KOPT-K1 (cell line): ENCODE measurements around the gene ATP2B2.

Source experiments
- H3K27ac ChIP-seq: fragments of 200-600 bp; sonication (generic); 2 replicates; pipeline ENCODE4 v1.5.1; 2016; ENCODE audit warnings: antibody characterized with exemption, mild to moderate bottlenecking, low read depth, low read length; ENCODE audit not compliant: poor library complexity, severe bottlenecking
- H3K36me3 ChIP-seq: fragments of 200-600 bp; sonication (generic); 2 replicates; pipeline ENCODE4 v1.5.1; 2017; ENCODE audit warnings: antibody characterized with exemption, mild to moderate bottlenecking, low read length, moderate library complexity; ENCODE audit not compliant: insufficient read depth
- H3K9me3 ChIP-seq: fragments of 200-600 bp; sonication (generic); 2 replicates; pipeline ENCODE4 v1.5.1; 2017; ENCODE audit warnings: antibody characterized with exemption, low read length, mild to moderate bottlenecking; ENCODE audit not compliant: insufficient read depth, poor library complexity, severe bottlenecking

ATP2B2 gene

DNA sequence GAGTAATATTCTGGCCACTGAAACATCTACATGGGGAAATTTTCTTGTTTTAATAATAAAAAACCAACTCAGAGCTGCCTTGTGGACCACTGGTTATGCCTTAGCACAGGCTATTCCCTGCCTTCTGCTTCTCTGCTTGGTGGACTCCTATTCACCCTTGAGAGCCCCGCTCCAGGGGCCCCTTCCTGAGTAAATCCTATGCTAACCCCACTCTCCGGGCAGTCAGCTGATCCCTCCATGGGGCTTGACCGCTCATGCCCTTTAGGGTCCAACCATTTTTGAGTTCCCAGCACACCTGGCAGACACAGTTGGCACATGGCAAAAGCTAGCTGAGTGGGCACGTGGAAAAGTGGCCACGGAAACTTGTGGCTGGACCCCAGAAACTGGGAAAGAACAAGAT lies 38.2 kb downstream of the ATP2B2 start:
- Histone ChIP-seq H3K36me3 (no peaks in the 10 kb centered on the region), H3K9me3 (no peaks in the 10 kb centered on the region), H3K27ac (no peak overlapping the region)

DNA sequence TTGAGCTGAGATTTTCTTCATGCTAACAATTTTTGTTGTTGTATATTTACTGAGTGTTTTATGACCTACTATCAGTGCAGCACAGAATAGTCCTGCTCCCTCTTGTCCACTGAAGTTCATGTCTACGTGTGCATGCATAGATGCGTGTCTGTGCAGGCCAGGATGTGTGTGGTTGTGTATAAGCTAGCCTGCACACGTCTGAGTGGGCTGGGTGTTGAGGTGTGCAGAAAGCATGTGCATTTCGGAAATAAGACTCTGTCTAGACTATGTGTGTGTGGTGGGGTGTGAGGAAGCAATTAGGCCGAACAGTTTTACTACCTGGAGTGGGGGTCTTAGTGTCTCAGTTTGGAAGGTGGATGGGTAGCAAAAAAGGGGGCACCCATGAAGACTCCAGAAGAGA lies 39.2 kb downstream of the ATP2B2 start:
- Histone ChIP-seq H3K27ac (no peak overlapping the region), H3K36me3 (no peaks in the 10 kb centered on the region), H3K9me3 (no peaks in the 10 kb centered on the region)

DNA sequence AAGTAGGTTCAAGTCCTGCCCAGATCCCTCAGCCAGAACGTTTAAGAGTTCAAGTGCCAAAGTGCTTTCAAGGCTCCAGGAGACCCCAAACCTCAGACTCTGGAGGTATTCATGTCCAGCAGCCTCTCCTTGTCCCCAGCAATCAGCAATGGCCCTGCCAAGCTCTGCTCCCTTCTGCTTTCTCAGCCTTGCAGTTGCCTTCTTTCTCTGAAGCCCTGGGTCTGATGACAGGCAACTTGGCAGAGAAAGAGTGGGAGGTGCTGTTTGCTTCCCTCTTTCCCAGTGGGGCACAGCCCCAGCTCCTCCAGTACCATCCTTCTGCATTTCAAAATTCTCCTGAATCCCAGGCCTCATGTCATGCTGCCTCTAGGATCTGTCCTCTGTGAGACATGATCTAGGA lies 40.2 kb downstream of the ATP2B2 start:
- Histone ChIP-seq H3K36me3 (no peaks in the 10 kb centered on the region), H3K27ac (no peak overlapping the region), H3K9me3 (no peaks in the 10 kb centered on the region)

DNA sequence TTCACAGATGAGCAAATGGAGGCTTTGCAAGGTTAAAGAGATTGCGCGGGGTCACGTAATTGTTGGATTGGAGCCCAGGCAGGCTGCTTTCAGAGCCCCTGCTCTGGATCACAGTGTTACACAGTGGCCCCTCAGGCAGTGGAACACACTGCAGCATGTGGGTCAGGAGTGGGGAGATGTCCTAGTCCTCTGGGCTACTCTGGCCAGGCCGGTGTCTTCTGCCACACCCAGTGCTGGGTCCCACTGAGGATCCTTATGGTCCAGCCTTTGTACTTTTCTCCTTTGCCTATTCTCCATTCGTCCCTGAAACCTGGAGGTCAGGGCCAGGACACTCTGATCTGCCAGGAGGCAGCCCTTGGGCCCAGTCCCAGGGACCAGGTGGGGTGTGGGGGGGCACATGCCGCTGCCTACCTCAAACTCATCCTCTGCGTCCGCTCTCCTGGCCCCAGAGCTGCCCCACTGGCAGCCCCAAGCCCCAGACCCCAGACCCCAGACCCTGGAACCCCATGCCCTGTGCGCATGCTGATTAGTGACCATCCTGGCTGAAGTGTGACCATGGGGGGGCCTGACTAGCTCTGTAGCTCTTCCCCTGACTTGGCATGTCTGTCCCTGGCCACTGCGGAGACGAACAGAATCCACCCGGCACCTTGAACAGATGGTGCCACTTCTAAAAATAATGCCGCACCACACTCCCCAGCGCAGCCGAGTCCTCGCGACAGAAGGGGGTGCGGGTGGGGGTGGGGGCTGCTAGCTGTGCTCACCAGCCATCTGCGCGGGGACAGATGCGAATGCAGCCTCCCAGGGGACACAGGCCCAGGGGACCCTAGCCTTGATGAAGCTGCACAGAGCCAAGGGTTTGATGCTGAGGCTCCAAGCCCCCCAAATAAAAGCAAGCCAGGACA lies 41.6 kb downstream of the ATP2B2 start:
- Histone ChIP-seq H3K27ac (no peak overlapping the region), H3K9me3 (no peaks in the 10 kb centered on the region), H3K36me3 (no peaks in the 10 kb centered on the region)

DNA sequence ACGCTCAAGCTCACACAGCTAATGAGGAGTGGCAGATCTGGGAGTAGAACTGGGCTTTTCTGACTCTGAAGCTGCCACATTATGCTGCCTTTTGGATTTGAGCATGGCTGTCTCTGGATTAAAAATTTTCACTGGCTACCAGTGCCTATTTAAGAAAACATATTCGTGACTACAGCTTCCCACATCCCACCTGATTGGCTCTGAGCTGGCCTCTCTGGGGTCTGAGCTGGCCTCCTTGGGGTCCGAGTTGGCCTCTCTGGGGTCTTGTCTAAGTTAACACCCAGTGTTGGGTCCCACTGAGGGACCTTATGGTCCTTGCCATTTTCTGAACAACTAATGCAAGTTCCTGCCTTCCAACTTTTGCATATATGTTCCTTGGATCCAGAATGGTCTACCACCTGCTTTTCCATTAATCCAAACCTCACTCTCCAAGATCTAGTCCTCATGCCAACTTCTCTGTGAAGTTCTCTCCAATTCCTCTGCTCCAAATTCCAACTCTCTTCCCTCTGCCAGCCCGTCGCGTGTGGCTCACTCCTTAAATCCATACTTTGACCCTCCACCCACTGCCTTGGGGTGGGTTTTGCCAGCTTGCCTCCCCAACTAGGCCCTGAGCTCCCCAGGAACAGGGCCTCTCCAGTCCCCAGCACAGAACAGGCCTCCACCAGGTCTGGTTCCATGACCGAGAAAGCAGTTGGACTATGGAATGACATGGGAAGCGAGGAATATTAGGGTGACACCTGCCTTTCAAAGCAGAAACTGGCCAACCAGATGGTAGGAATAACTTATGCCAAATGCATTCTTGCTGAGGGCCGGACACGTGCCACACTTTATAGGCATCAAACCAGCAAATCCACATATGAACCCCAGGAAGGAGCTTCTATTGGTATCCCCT lies 42.5 kb downstream of the ATP2B2 start:
- H3K27ac ChIP-seq, result no peak overlapping the region
- no peaks in the 10 kb centered on the region for H3K9me3 ChIP-seq
- H3K36me3 ChIP-seq, result no peaks in the 10 kb centered on the region

DNA sequence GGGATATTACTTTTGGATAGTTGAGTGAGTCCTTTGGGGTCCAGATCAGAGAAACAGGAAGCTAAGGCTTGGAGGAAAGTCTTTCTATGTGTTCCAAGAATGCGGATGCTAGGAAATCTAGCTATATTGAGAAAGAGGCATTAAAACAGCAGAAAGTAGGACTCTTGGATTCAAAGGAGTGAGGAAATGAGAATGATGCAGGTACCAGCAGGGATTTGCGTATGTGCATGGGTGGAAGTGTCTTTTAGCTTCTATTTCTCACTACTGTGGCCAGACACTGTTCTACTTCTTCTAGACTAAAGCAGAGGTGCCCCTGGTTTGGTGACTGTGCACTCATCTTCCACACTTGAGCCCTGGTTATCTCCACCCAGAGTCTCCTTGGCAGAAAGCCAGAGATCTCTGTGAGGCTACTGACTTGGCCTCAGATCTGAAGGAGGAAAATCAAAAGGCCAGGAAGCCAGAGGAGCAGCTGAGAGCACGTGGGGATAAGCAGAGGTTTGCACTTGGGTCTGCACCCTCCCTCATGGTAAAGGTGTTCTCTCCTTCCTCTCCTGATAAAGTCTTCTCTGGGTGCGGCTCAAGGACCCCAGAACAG lies 44.3 kb downstream of the ATP2B2 start:
- Histone ChIP-seq H3K27ac (no peak overlapping the region), H3K36me3 (no peaks in the 10 kb centered on the region), H3K9me3 (no peaks in the 10 kb centered on the region)

DNA sequence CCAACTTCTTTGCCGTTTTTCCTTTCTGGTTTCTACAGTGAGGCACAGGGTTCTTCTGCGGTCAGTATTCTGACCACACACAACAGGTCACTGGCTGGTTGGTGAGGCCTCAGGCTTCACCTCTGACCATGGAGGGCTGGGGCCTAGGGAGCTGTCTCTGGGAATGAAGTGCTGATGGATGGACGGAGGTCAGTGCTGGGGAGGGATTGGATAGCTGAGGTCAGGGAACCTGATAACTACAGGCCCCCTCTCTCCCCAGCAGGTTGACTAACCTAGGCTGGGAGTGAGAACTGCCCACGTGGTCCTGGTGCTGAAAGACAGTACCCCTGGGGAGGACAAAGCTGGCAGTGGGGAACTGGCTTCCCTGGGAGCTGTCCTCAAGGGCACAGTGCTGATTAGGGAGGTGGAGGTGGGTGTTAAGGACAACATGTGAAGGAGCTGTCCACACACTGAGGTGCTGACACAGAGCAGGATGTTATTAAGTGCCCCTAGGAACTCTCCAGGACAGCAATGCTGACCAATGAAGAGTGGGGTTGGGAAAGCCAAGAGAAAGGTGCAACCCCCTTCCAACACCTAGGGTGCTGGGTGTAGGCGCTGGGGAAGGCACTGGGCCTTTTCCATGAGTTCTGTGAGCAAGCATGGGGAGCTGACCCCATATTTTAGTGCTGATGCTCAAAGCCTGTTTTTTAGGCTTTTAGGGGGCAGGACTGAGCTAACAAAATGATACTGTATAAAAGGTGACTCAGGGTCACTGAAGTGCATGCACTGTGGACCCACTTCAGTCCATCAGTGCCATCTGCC lies 45.2 kb downstream of the ATP2B2 start:
- Histone ChIP-seq H3K36me3 (no peaks in the 10 kb centered on the region), H3K9me3 (no peaks in the 10 kb centered on the region), H3K27ac (no peak overlapping the region)

DNA sequence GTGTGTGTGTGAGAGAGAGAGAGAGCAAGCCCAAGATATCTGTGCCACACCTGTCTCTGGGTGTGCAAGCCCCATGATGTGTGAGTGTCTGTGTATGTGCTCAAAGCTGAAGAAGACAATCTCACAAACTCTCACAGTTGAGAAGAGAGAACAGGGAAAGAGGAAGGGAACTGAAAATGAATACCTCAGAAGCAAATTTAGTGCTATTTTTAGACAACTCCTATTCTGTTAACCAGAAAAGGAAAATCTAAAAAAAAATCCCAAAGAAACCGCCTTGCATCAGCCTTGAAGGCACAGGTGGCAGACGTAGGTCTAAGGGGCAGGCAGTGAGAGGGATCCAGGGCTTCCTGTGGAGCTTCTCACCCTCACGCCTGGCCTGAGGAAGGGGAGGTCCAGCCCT lies 47.8 kb downstream of the ATP2B2 start:
- Histone ChIP-seq H3K9me3 (no peaks in the 10 kb centered on the region), H3K27ac (no peak overlapping the region), H3K36me3 (no peaks in the 10 kb centered on the region)

DNA sequence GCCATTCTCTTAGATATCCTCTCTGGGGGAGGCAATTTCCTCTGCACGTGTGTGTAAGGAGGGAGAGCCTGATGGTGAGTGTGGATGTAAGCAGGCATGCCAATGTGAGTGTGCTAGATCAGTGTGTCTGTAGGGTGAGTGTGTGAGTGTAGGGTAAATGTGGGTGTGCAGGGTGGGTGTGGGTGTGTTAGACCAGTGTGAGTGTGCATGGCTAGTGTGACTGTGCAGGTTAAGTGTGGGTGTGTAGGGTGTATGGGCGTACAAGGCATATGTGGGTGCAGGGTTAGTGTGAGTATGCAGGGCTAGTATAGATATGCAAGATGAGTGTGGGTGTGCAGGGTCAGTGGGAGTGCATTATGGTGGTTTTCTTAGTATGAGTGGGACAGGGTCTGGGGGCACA lies 48.4 kb downstream of the ATP2B2 start:
- Histone ChIP-seq H3K36me3 (no peaks in the 10 kb centered on the region), H3K27ac (no peak overlapping the region), H3K9me3 (no peaks in the 10 kb centered on the region)

DNA sequence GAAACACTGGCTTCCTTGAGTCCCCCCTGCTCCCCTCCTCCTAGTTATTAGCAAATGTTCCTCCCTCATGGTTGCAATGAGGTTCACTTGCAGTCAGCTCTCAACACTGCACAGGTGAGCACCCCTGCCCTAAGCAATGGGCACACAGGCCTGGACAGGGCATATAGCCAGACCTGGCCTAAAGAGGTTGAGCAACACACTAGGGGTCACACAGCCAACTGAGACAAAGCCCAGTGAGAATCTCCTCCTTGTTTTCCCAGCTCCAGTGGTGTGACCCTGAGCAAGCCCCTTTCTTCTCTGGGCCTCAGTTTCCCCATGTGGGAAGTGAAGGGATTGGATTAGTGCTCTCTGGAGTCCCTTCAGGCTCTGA lies 49.9 kb downstream of the ATP2B2 start:
- Histone ChIP-seq H3K27ac (no peak overlapping the region), H3K9me3 (no peaks in the 10 kb centered on the region), H3K36me3 (no peaks in the 10 kb centered on the region)

DNA sequence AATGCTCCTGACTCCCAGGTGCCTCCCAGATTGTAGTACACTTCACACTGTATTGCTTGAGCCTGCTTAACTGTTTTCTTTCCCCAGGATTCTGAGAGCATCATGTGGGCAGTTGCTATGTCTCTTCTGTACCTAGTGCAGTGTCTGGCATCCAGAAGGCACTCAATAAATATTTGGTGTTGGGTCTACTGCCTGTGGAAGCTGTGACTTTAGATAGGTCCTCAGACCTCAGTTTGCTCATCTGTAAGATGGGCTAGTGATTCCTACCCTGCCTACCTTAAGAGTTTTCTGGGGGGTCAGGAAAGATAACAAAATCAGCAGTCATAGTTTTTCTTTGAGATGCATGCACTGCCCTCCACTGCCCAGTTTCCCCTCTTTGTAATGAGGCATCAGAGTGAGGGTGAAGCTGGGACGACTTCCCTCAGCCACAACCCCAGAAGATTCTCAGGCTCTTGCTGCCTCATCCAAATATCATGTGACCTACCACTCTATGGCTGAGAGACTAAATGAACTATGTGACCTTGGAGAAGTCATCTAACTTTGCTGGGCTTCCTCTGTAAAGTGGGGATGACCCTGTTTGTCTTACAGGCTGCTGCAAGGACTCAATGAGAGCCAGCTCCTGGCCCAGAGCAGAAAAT lies 50.4 kb downstream of the ATP2B2 start:
- no peaks in the 10 kb centered on the region for H3K9me3 ChIP-seq
- H3K36me3 ChIP-seq, result no peaks in the 10 kb centered on the region
- no peak overlapping the region for H3K27ac ChIP-seq

DNA sequence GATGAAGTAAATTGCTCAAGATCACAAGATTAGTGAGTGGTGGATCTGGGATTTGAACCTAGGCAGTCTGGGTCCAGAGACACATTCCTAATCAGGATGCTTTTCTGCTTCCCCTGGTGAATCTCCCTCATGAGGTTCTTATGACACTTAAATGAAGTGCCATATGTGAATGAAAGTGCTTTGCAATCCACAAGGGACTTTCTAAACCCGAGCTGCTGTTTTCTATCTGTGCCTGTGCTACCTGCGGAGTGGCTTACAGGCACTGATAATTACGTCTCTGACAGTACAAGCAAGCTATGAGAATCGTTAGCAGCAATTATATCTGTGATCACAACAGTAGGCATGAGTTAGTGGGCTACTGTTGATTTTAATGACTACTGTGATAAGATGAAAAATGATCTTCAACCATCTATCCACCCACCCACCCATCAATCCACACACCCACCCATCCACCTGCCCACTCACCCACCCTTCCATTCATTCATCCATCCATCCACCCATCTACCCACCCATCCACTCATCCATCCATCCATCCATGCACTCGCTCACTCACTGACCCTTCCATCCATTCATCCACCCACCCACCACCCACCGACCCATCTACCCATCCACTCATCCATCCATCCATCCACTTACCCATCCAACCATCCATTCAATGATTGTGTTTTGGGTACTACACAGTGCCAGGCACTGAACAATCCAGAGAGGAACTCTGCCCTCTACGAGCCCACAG lies 51.8 kb downstream of the ATP2B2 start:
- H3K27ac ChIP-seq, result no peak overlapping the region

DNA sequence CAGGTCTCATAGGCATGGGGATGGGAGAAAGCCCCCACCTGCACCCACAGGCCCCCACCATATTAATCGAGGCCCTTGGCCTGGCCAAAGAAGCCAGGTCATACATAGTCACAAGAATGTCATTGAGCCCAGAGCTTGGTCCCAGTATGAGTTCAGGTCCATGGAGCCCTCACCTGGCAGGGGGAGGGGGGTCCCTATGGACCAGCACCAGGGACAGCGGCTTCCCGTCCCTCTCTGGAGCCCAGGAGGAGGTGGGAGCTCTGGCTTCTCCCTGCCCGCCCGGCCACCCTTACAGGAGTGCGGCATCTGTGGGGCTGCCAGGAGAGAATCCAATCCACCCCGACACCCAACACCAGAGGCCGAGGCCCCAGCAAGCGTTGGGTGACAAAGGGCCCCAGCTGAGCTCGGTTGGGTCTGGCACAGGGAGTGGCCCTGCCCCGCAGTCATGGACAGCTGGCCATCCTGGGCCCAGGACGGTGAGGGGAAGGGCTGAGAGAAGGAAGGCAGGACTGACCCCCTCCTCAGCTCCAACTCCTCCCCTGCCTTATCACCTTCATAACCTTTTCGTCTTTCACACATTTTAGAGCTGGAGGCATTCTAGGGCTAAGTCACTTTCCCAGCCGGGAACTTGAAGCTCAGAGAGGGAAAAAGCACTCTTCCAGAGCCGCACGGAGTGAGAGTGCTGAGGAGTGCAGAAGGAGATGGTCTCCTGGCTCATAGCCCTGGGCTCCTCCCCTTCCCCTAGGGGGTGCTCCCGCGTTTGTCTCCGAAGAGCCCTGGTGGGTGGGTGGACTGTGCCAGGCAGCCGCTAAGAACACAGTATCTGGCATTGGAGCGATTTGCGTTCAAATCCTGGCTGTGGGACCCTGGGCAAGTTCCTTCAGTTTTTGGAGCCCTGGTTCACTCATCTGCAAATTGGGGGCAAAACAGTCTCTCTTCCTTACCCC lies 54.6 kb downstream of the ATP2B2 start:
- Histone ChIP-seq H3K36me3 (no peaks in the 10 kb centered on the region), H3K27ac (no peak overlapping the region), H3K9me3 (no peaks in the 10 kb centered on the region)

More for the DNA sequence above, 51.8 kb downstream of the ATP2B2 start:
- no peaks in the 10 kb centered on the region for H3K36me3 ChIP-seq
- H3K9me3 ChIP-seq, result no peaks in the 10 kb centered on the region
